Ascending aorta (tissue), 2 donors: ENCODE measurements around the gene JMJD4. TPM values are rescaled to one million over a fixed set of nuclear protein-coding genes. Genes with fewer than 3 reads are reported as not detected.

ENCODE experiments used
- DNase-seq, 2 donors: peaks; one replicate each; pipeline ENCODE4 v3.0.0-alpha.2; 2019; ENCODE audit warnings: low spot score in 2 of 2
- H3K27ac ChIP-seq, 2 donors: fragments of 200-600 bp; sonication (generic); one replicate each; pipeline ENCODE4 v1.5.1; 2016 to 2017; ENCODE audit warnings: mild to moderate bottlenecking in 1 of 2
- H3K27me3 ChIP-seq: fragments of 200-600 bp; sonication (generic); one replicate; pipeline ENCODE4 v1.5.1; 2017
- H3K36me3 ChIP-seq, 2 donors: fragments of 200-600 bp; sonication (generic); one replicate each; pipeline ENCODE4 v1.5.1; 2016
- H3K4me1 ChIP-seq, 2 donors: fragments of 200-600 bp; sonication (generic); one replicate each; pipeline ENCODE4 v1.5.1; 2016 to 2017; ENCODE audit warnings: mild to moderate bottlenecking in 1 of 2
- H3K4me3 ChIP-seq, 2 donors: fragments of 200-600 bp; sonication (generic); one replicate each; pipeline ENCODE4 v1.5.1; 2016 to 2017; ENCODE audit warnings: mild to moderate bottlenecking in 1 of 2
- H3K9me3 ChIP-seq, 2 donors: fragments of 200-600 bp; sonication (generic); one replicate each; pipeline ENCODE4 v1.5.1; 2016
- intact Hi-C: fragments of 100-400 bp; cut with DNase I; formaldehyde crosslinking; loops from one replicate; pipeline ENCODE4 v1.15.1; 2023
- total RNA-seq: library from RNA; depleted of rRNA; stranded (reverse); fragments of >200 nt; gene quantifications from one replicate; pipeline ENCODE4 v1.1.0, GENCODE V29; 2016
- TF ChIP-seq, protein P1 (sequence below), 3 experiments: fragments of 200-600 bp in 2 of 3; fragments of 450-650 bp in 1 of 3; sonication (generic) in 2 of 3; IDR thresholded peaks; one replicate each; pipeline ENCODE4 v1.5.1; 2016 to 2019; ENCODE audit warnings: antibody characterized with exemption in 3 of 3, mild to moderate bottlenecking in 1 of 3, moderate library complexity in 1 of 3

Gene JMJD4
- total RNA-seq, 1 donor from 2014 or later: 10.6 TPM

DNA sequence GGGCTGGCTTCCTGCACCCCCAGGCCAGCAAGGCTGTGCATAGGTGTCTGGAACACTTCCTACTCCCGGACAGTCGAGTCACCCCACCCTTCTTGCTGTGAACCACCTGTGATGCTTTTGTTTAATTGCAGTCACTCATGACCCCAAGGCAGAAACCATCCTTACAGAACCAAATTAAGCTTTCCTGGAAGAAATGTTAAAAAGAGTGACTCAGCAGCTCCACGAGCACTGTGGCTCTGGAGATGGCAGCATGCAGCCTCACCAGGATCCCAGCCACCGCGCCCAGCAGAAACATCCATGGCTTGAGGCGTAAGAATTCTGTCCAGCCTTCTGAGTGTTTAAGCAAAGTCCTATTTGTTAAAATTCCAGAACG lies 28.9 kb upstream of the JMJD4 start:
- no peaks in the 10 kb centered on the region for H3K27me3 ChIP-seq
- no peak overlapping the region for H3K27ac ChIP-seq
- TF ChIP-seq, protein P1, sequence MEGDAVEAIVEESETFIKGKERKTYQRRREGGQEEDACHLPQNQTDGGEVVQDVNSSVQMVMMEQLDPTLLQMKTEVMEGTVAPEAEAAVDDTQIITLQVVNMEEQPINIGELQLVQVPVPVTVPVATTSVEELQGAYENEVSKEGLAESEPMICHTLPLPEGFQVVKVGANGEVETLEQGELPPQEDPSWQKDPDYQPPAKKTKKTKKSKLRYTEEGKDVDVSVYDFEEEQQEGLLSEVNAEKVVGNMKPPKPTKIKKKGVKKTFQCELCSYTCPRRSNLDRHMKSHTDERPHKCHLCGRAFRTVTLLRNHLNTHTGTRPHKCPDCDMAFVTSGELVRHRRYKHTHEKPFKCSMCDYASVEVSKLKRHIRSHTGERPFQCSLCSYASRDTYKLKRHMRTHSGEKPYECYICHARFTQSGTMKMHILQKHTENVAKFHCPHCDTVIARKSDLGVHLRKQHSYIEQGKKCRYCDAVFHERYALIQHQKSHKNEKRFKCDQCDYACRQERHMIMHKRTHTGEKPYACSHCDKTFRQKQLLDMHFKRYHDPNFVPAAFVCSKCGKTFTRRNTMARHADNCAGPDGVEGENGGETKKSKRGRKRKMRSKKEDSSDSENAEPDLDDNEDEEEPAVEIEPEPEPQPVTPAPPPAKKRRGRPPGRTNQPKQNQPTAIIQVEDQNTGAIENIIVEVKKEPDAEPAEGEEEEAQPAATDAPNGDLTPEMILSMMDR (IDR thresholded peaks at IDR 0.05): no peak
- no peaks in the 10 kb centered on the region for H3K9me3 ChIP-seq
- no peak for DNase-seq
- intact Hi-C loops: no loop called here
- H3K4me1 ChIP-seq: peaks cover 0 to 3% of the 10 kb centered on the region in 2 donors
- peaks cover 40 to 42% of the 10 kb centered on the region in 2 donors for H3K36me3 ChIP-seq
- H3K4me3 ChIP-seq: no peak overlapping the region

DNA sequence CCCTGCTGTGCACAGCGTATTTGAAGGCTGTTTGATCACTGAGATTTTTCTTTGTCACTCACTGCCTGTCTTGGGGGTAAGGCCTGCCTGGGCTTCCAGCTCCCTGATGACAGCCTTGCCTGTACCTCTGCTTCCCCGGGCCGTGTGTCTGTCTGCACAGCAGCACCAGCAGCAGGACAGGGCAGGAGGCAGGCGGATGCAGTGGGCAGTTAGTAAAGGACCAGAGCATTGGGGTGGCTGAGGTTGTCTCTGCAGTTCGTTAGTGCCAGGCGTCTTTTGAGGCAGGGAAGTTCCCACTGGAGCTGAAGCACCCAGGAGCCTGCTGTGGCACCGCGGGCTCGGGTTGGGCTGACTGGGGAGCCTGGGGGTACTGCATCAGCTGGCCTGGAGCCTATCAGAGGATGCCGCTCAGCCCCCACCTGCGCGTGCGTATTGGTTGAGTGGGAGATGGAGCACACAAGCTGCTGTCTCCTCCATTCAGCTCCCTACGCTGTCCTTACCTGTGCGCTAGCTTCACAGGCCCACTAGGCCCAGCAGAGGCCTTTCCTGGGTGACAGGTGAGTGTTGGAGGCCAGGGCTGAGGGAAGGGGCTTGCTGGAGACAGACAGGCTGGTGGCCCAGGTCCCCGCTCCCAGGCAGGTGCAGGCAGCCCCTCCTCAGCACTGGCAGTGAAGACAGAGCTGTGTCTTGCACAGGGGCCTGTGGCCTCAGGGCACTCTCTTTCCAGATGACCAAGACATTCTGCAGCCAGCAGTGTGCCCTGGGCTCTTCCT lies 28.3 kb upstream of the JMJD4 start:
- Histone ChIP-seq H3K27ac (no peak overlapping the region), H3K36me3 (peaks cover 38 to 39% of the 10 kb centered on the region in 2 donors), H3K4me3 (no peak overlapping the region), H3K4me1 (peaks cover 0 to 3% of the 10 kb centered on the region in 2 donors), H3K27me3 (no peaks in the 10 kb centered on the region), H3K9me3 (no peaks in the 10 kb centered on the region)
- intact Hi-C loops: loop anchor here (2.0 kb wide), 1 partner anchor 25 kb away; no protein-coding TSS in a partner anchor
- DNase-seq: no peak
- TF ChIP-seq, protein P1 (IDR thresholded peaks at IDR 0.05): no peak

DNA sequence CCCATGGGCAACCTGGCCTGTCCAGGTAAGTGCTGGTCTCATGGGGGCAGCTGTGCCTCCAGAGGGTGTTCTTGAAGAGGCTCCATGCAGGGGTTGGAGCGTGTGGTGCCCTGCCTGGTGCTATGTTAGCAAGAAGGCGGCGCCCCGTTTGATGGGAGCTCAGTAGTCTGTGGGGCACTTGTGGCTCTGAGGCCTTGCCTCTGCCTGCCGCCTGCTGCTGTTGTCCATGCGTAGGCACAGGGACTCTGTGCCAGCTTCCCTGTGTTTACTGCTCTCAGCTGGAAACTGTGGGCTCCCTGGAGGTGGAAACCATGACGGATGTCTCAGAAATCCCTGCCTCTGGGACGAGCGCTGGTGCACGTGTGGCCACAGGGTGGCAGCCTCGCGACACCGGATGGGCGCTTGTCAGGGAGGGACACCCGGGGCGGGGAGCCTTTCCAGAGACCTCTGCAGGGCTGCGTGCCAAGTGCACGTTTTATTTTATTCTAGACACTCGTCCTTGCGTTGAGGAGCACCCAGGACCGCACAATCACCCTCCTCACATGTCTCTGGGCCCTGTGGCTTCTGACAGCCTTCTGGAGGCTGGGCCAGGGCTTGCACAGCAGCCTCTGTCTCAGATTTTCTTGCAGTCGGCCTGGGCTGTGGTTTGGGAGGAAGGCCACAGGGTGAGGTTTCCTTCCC lies 27.3 kb upstream of the JMJD4 start:
- no peaks in the 10 kb centered on the region for H3K27me3 ChIP-seq
- intact Hi-C loops: loop anchor here (1.0 to 2.0 kb wide), 2 partner anchors 26 to 184 kb away; no protein-coding TSS in a partner anchor
- no peaks in the 10 kb centered on the region for H3K9me3 ChIP-seq
- H3K4me1 ChIP-seq: peaks cover 0 to 3% of the 10 kb centered on the region in 2 donors
- DNase-seq: peak in 1 of 2 donors; percentile 90
- TF ChIP-seq, protein P1 (IDR thresholded peaks at IDR 0.05): peak; percentile 65 to 89 (median 88)
- no peak overlapping the region for H3K4me3 ChIP-seq
- peaks cover 28 to 32% of the 10 kb centered on the region in 2 donors for H3K36me3 ChIP-seq
- no peak overlapping the region for H3K27ac ChIP-seq

DNA sequence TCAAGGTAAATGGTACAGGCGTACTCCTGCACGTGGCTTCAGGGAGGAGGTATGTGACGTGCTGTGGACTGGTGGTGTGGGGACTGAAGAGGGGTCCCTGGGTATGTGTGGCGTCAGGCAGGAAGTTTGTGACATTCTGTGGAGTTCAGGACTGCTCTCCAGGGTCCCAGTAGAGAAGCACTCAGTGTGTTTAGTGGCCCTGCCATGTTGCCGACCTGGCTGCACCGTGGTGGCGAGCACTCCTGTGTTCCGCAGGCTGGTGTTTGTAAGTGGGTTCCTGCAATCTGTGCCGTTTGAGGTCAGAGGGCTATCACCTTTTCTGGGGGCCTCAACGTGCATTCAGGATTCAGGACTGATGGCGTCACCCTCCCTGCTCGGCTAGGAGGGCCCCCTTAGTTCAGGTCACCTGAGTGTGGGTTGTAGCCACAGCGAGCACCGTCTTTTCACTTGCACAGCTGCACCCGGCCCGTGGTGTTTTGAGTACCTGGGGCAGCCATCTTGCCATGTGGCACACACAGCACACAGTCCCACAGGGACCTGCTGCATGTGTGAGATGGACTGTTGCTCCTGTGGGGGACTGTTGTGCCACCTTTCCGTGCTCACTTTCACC lies 26.6 kb upstream of the JMJD4 start:
- H3K4me3 ChIP-seq: no peak overlapping the region
- TF ChIP-seq, protein P1 (IDR thresholded peaks at IDR 0.05): no peak
- H3K27me3 ChIP-seq: no peaks in the 10 kb centered on the region
- H3K9me3 ChIP-seq: no peaks in the 10 kb centered on the region
- H3K36me3 ChIP-seq: peaks cover 22 to 25% of the 10 kb centered on the region in 2 donors
- peaks cover 0 to 3% of the 10 kb centered on the region in 2 donors for H3K4me1 ChIP-seq
- intact Hi-C loops: loop anchor here (1.0 to 2.0 kb wide), 2 partner anchors 27 to 185 kb away; no protein-coding TSS in a partner anchor
- H3K27ac ChIP-seq: no peak overlapping the region
- no peak for DNase-seq

DNA sequence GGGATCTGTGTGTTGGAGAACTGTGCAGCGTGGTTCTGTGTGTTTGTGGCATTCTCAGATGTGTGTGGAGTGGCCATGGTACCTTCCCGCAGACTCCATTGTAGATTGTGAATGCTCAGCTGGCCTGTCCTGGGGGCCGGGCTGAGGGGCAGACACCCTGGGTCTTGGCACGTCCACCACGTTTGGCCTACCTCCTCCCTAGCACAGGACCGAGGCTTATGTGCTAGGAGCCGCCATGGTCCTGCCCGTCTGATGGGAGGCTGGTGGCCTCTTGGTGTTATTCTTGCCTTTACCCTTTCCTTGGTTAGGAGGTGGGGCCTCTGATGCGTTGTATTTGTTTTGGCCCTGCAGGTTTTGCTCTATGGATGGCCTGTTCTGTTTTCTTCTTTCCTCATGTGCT lies 25.3 kb upstream of the JMJD4 start:
- H3K9me3 ChIP-seq: no peaks in the 10 kb centered on the region
- H3K27me3 ChIP-seq: no peaks in the 10 kb centered on the region
- H3K4me3 ChIP-seq: no peak overlapping the region
- no peak overlapping the region for H3K27ac ChIP-seq
- peaks cover 22 to 28% of the 10 kb centered on the region in 2 donors for H3K36me3 ChIP-seq
- DNase-seq: no peak
- peaks cover 0 to 3% of the 10 kb centered on the region in 2 donors for H3K4me1 ChIP-seq
- intact Hi-C loops: no loop called here
- TF ChIP-seq, protein P1 (IDR thresholded peaks at IDR 0.05): no peak
